NCI-H345 treated with DMSO at 0.1 percent for 48 hours (cell line): ENCODE results near the gene SPOCK2.
"Not testable (repeated sequence)": the region's sequence is repeated elsewhere in the genome, so short reads cannot be mapped to it uniquely, and the experiment has no call there.

Experiments used
- DNase-seq: peaks from one replicate; lab custom pipeline; 2025; ENCODE audit not compliant: unreplicated experiment; lab: John Stamatoyannopoulos, UW

SPOCK2 gene

DNA sequence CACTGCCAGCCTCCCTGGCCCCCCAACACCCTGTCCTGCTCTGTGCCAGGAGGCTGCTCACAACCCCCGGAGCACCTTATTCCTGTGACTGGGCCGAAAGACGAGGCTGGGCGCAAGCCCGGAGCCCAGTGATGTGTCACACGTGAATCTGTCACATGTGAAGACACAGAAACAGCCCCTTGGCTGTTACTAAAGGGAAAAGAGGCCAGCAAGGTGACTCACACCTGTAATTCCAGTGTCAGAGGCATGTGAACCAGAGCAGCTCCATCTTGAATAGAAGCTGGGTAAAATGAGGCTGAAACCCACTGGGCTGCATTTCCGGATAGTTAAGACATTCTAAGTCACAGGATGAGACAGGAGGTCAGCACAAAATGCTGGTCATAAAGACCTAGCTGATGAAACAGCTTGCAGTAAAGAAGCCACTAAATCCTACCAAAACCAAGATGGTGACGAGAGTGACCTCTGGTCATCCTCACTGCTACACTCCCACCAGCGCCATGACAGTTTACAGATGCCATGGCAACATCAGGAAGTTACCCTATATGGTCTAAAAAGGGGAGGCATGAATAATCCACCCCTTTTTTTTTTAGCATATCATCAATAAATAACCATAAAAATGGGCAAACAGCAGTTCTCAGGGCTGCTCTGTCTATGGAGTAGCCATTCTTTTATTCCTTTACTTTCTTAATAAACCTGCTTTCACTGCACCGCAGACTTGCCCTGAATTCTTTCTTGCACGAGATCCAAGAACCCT lies 55.8 kb downstream of the SPOCK2 start:
- not testable (repeated sequence) for DNase-seq

DNA sequence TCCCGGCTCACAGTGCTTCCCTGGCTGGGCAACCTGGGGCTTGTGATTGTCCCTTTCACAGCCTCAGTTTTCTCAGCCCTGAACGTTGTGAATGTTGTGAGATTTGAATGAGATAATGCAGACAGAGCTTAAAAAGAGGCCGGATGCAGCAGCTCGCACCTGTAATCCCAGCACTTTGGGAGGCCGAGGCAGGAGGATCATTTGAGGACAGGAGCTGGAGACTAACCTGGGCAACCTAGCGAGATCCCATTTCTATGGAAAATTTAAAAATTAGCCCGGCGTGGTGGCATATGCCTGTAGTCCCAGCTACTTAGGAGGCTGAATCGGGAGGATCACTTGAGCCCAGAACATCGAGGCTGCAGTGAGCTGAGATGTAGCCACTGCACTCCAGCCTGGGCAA lies 56.6 kb downstream of the SPOCK2 start:
- DNase-seq = no peak

DNA sequence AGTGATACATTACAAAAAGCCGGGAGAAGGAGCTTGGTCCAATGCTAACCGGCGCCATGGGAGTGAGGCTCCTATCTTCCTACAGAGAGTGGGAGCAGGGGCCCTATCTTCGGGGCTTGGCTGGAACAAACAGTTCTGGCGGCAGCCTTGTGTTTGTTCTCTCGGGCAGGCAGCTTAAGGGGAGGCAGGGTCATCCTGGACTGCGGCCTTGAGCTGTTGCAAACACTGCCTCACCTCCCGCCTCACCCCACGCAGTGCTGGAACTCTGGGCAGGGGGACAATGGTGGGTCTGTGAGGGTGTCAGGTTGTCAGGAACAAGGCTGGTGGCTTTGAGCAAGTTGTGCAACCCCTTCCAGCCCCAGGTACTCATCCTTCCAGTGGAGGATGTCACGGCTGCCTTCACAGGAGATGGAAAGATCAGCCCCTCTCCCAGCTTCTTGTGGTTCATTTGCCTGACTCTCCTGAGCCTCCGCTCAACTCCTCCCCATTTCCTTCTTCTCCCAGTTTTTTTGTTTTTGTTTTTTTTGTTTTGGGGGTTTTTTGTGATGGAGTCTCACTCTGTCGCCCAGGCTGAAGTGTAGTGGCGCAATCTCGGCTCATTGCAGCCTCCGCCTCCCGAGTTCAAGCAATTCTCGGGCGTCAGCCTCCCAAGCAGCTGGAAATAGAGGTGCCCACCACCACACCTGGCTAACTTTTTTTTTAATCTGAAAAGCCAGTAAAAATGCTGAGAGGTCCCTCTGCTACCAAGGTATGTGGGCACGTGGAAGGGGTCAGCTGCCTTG lies 57.4 kb downstream of the SPOCK2 start:
- DNase-seq = no peak

DNA sequence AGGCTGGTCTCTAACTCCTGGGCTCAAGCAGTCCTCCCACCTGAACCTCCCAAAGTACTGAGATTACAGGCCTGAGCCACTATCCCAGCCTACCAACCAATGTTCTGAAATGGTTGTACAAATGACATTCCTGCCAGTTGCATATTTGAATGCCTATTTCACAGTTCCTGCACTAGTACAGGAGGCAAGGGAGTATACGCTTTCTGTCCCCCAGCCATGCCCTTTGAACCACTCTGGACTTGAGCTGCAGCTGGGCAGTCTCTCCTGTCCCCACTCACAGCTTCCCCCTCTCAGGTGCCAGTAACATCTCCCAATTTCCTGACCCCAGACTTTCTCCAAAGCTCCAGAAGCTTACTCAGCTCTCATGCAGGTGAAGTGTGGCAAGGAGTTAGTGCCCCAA lies 58.9 kb downstream of the SPOCK2 start:
- DNase-seq = no peak

DNA sequence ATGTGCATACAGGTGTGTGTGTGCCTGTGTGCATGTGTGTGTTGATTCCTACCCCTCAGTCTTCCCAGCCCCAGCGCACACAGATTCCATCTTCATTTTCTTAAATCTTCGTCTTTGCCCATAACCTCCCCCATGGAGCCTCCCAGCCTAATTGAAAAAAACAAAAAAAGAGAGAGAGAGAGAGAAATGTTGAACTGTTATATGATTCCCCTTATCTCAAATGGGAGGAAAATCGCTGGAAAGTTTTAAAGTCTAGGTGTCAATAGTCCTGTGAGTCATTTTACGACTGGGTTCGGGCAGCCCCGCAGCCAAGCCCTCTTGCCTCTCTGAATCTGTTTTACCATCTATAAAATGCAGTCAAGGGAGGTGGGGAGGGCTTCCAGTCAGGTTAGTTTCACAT lies 60.9 kb downstream of the SPOCK2 start:
- DNase-seq = no peak

DNA sequence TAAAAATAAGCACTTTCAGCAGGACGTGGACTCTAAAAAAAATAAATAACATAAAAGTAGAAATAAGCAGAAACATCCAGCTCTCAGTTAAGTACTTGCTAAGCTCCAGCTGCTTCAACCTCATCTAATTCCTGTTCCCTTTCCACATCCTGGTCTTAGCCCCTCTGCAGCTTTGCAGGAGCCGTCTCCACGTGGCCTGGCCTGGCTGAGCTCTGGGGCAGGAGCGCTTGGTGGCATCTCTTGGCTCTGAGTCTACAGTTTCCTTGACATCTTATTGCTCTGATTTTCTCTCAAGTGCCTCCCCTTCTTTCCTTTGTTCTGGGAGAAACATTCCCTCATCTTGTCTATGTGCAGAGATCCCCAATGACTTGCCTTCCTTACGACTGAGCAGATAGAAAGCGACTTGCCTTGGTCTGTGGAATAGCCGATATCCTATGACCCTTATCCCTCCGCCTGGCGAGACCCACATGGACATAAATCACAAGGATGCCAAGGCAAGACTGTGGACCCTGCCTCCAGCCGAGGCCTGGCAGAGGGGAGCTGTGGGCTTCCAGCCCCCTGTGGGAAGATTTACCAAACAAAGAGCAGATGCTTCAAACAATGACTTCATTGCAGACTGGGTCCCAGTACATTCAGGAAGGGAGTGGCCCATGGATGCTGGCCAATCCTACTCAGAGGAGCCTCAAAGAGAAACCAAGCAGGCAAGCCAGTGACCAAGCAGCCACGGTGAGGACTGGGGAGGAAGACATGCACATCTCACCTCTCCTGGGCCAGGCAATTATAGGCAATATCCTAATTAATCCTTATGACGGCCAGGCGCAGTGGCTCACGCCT lies 61.9 kb downstream of the SPOCK2 start:
- no peak for DNase-seq

DNA sequence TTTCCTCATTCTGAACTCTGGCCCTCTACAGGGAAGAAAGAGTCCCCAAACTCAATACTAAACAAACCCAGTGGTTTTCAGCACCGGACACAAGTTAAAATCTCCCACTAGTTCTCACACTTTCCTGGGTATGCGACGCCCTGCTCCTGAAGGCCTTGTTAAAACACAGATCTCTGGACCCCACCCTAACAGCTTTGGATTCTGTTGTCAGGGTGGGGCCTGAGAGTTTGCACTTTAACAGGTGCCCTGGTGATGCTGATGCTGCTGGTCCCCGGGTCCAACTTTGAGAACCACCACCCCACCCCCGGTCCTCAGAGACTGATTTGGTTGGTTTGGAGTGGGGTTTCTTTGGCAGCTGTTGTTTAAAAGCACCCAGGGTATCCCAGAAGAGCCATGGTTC lies 62.5 kb downstream of the SPOCK2 start:
- DNase-seq = no peak

DNA sequence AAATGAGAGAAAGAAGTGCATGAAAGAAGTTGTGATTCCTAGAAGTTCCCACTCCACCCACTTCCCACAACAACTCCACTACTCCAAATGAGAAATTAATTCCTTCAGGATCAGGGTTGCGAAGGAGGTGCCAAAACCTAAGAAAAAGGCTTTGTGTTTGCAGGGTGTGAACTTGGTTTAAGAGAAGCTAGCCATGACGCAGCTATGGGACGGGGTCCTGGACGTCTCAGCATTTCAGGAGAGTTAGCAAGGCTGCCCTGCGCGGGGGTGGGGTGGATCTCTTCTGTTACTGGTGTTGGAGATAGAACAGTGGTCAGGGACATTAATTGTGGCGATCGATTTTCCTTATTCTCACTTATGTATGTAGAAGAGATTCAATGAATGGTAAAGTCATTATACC lies 63.0 kb downstream of the SPOCK2 start:
- DNase-seq = no peak

DNA sequence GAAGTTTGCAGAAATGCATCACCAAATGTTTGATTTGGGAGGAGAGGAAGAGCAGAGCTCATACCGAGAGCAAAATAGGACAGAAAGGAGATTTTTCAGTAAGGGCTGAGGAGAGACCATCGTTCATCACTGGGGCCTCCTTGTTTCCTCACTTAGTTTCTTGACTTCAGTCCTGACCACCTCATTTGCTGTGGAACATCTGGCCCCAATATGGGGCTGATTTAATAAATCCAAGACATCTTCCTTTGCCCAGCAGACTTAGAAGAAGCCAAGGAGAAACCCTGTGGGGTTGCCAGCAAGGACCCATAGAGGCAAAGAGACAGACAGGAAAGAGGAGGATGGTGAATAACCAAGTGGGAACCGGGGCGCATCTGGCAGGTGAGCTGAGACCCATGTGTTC lies 63.8 kb downstream of the SPOCK2 start:
- no peak for DNase-seq

DNA sequence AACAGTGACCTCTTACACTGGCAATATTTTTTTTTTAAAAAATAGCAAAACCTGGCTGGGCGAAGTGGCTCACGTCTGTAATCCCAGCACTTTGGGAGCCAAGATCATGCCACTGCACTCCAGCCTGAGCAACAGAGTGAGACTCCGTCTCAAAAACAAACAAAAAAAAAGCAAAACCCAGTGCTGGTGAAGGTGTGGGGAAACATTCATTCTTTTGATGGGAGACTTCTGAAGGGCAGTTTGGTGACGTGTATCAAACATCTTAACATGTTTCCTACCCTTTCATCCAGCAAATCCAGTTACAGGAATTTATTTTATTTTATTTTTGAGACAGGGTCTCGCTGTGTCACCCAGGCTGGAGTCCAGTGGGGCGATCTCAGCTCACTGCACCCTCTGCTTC lies 66.1 kb downstream of the SPOCK2 start:
- DNase-seq = no peak

DNA sequence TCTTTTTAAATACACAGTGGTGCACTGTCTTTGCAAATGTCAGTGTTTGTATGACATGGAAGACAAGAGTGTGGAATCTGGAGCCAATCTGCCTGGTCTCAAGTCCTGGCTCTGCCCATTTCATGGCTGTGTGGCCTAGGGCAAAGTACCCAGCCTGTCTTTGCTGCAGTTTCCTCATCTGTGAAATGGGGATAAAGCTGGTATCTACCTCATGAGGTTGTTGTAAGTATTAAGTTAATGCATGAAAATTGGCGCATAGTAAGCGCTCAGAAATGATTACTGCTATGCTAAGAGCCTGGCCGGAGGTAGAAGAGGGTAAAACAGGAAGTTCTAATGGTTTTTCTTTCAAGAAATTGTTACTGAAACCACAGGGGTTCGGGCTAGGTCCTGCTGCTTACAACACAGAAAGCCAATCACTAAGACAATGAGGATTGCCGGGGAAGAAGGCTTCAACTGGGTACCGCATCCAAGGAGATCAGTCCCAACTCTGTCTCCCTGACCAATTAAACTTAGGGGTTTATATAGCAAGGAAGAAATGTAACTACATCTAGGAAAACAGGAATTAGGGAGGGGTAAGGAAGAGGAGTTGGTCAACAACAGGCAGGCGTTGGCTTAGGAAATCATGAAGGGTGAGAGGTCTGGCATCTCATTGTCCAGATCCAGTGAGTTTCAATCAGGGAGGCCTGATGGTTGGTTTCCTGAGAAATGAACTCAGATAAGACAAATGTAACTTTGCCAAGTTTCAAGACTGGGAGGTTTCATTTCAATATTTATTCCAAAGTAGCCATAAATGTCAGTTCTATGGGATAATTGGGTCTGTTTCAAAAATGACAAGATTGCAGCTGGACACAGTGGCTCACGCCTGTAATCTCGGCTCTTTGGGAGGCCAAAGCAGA lies 67.2 kb downstream of the SPOCK2 start:
- DNase-seq = no peak

DNA sequence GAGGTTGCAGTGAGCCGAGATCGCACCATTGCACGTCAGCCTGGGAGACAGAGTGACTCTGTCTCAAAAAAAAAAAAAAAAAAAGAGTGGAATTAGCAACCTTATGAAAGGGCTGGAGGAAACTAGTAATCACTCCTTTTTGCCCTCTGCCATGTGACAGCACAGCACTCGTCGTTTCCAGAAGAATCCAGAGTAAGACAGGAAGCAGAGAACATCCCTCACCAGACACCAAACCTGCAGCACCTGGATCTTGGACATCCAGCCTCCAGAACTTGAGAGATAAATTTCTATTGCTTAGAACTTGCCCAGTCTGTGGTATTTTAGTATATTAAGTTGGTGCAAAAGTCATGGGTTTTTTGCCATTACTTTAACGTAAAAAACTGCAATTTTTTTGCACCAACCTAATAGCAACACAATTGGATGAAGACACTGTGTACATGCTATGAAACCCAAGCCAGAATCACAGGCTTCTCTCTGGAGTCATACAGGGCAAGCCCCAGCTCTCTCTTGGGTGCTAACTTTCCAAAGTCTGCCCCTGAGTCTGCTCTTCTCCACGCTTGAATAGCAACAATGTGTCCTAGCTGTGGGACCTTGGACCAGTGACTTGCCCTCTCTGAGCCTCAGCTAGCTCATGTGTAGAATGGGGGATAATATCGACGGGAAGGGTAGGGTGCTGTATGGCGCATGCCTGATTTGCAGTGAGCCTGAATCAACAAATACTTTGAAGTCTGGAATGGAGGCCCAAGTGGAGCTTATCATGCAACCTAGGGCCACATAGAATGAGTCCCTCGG lies 69.1 kb downstream of the SPOCK2 start:
- DNase-seq = no peak

DNA sequence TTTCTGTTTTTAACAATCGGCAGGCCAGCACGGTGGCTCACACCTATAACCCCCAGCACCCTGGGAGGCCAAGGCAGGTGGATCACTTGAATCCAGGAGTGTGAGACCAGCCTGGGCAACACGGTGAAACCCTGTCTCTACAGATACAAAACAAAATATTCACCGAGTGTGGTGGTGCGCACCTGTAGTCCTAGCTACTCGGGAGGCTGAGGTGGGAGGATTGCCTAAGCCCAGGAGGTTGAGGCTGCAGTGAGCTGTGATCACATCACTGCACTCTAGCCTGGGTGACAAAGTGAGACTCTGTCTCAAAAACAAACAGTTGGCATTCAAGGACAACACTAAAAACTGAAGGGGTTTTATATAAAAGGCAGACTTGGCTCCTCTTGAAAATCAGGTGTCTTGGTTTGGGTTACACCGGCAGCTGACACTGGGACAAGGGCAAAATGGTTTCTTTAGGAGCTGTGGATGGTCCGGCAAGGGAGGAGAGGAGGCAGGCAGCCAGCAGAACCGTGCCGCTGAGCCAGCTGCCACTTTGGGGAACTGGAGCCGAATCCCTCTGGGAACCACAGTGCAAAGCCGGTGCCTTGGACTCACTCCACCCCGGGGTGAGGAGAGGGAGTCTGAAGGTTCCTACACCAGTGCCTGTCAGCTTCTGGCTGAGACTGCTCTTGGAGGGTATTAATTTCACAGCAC lies 71.6 kb downstream of the SPOCK2 start:
- no peak for DNase-seq

DNA sequence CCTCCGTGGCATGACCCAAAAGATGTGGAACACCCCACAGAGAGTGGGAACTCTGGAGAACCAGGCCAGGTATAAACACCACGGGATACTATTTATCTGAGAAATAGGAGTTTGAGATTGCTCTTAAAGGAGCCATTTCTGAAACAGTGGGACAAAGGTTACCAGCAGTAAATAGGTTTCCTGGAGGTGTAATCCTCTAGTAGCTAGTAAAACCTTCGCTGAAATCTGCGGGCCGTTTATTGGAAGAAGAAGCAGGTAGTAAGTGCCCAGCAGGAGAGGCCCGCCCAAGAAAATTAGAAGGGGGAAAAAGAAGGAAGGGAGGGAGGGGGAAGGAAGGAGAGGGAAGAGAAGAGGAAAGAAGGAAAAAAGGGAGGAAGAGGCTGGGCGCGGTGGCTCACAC lies 72.5 kb downstream of the SPOCK2 start:
- no peak for DNase-seq

DNA sequence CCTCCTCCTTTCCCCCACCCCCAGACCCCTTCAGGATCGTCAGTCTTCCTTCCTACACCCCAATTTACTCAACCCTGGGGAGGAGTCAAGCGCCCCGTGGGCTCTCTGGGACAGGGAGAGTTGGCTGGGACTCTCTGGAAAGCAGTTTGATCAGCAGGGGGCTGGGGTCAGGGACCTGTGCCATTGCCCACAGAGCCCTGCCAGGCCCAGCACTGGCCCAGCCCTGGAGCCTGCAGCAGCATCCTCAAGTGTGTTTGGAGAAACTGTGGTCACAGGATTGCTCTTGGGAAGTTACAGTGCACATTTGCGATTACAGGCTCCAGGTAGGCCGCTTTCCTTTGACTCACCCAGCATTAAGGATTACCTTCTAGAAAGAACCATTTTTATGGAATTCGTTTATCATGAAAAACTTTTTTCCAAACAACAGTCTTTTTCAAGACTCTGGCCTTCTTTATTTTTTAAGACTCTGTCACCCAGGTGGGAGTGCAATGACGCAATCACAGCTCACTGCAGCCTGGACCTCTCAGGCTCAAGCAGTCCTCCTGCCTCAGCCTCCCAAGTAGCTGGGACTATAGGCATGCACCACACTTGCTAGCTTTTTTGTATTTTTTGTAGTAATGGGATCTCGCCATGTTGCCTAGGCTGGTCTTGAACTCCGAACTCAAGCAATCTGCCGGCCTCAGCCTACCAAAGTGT lies 73.4 kb downstream of the SPOCK2 start:
- no peak for DNase-seq

DNA sequence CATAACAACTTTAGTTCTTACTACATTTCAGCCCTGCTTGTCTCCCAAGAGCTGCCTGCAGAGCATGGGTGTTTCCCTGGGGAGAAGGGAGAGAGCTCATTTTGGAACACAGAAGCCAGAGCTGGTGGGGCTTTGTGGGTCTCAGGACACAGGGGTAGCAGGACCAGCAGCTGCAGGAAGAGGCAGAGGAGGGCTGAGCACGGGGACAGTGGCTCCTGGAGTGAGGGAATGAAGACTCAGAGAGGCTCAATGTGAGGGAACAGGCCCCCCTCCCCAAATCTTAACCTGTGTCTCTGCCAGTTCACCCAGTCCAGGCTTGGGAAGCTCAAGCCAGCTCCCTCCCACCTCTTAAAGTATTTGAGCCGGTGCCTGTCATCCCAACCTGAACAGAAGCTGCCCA lies 74.2 kb downstream of the SPOCK2 start:
- no peak for DNase-seq

DNA sequence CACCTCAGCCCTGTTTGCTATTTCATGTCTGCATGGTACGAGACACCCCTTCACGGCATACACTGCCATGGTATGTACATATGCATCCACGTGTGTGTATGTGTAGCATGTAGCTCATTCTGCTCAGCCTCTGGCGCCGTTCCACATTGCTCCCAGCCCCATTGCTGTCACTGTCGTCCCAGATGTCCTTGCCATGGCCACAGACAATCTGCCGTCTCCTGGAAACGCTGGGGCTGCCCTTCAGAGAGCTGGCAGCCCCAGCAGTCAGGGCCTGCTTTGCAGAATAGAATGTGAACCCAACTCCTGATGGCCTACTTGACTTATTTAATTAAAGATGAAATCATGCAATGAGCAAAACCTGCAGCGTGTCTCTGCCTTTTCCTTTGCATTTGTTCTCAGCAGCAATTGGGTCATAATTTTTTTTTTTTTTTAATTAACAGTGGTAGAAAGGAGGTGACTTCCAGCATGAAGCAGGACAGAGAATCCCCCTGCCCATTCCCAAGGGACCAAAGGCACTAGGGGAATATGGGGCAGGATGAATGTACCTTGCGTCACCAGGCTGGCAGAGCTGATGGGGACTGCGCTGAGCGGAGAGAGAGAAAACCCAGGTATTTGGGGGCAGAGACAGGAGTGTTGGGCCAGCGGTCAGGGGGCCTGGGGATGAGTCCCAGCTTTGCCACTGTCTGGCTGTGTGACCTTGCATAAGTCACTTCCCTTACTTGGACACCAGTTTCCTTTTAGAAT lies 75.0 kb downstream of the SPOCK2 start:
- DNase-seq = no peak

DNA sequence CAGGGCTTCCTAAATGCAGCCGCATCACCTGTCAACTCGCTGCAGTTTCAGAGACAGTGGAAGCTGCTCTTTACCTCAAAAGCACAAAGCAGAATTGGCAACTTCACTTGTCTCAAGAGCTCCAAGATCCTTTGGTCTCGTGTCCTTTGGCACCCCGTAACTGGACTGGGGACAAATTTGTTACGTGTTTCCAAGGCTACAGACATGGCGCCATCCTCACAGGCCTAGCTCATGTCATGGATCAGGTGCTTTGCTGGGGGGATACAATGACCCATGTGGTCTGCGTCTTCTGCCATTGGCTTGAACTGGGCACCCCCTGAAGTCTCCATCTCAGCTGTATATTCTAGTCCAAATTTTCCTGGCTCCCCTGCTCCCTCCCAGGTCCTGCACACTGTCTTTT lies 75.6 kb downstream of the SPOCK2 start:
- DNase-seq = no peak
